HEK293T (cell line): ENCODE measurements around the gene RBFOX1.

ENCODE experiments used
- ARNT ChIP-seq: fragments of 450-650 bp; IDR thresholded peaks from 2 replicates; pipeline ENCODE4 v1.6.1; 2017; ENCODE audit warnings: mild to moderate bottlenecking
- BHLHE40 ChIP-seq: fragments of 450-650 bp; IDR thresholded peaks from 2 replicates; pipeline ENCODE4 v1.6.1; 2016; ENCODE audit warnings: mild to moderate bottlenecking, moderate library complexity, borderline replicate concordance
- ELF4 ChIP-seq: fragments of 450-650 bp; IDR thresholded peaks from 2 replicates; pipeline ENCODE4 v1.6.1; 2017; ENCODE audit warnings: antibody characterized with exemption
- FOXA1 ChIP-seq: fragments of 450-650 bp; IDR thresholded peaks from 2 replicates; pipeline ENCODE4 v1.6.1; 2016; ENCODE audit warnings: mild to moderate bottlenecking
- FOXK2 ChIP-seq: fragments of 450-650 bp; IDR thresholded peaks from 2 replicates; pipeline ENCODE4 v1.6.1; 2016; ENCODE audit warnings: mild to moderate bottlenecking
- FOXM1 ChIP-seq: fragments of 450-650 bp; IDR thresholded peaks from 2 replicates; pipeline ENCODE4 v1.6.1; 2017; ENCODE audit warnings: mild to moderate bottlenecking, borderline replicate concordance
- HDGF ChIP-seq: fragments of 450-650 bp; IDR thresholded peaks from 2 replicates; pipeline ENCODE4 v1.6.1; 2017; ENCODE audit warnings: antibody characterized with exemption, borderline replicate concordance
- LEF1 ChIP-seq: fragments of 450-650 bp; IDR thresholded peaks from 2 replicates; pipeline ENCODE4 v1.6.1; 2017; ENCODE audit warnings: mild to moderate bottlenecking, borderline replicate concordance
- NFRKB ChIP-seq: fragments of 450-650 bp; IDR thresholded peaks from 2 replicates; pipeline ENCODE4 v1.6.1; 2016; ENCODE audit warnings: mild to moderate bottlenecking, moderate library complexity
- PKNOX1 ChIP-seq: fragments of 450-650 bp; IDR thresholded peaks from 2 replicates; pipeline ENCODE4 v1.6.1; 2016
- SUZ12 ChIP-seq: fragments of 450-650 bp; IDR thresholded peaks from 2 replicates; pipeline ENCODE4 v1.6.1; 2016; ENCODE audit warnings: mild to moderate bottlenecking
- ZNF384 ChIP-seq: fragments of 450-650 bp; IDR thresholded peaks from 2 replicates; pipeline ENCODE4 v1.6.1; 2016

- TF ChIP-seq SUZ12 = no peak
- TF ChIP-seq FOXK2 = no peak
- no peak for TF ChIP-seq PKNOX1
- no peak for TF ChIP-seq LEF1
- TF ChIP-seq ELF4 = no peak
- no peak for TF ChIP-seq NFRKB
- no peak for TF ChIP-seq BHLHE40
- TF ChIP-seq ARNT = no peak
- TF ChIP-seq ZNF384 = no peak
- no peak for TF ChIP-seq FOXM1
- TF ChIP-seq FOXA1 = no peak
- TF ChIP-seq HDGF = no peak
Observed at GRCh38 chr16:7584561-7584960, 251.9 kb downstream of the RBFOX1 start.
